Gastrocnemius medialis (tissue), 4 donors: Measurements from ENCODE around the gene HSFX4. TPM values are rescaled to one million over a fixed set of nuclear protein-coding genes. Genes with fewer than 3 reads are reported as not detected.
A peak's percentile ranks its signal among the peaks of the same experiment; 100 is the strongest.
"Not testable (repeated sequence)": the region's sequence is repeated elsewhere in the genome, so short reads cannot be mapped to it uniquely, and the experiment has no call there.

Experiments used
- ATAC-seq, 2 donors: fragments of 150-250 bp; one replicate each; pipeline ENCODE4 v1.9.1; 2016
- DNase-seq, 2 donors: peaks; one replicate each; pipeline ENCODE4 v3.0.0-alpha.2; 2019
- H3K27ac ChIP-seq, 4 donors: fragments of 200-600 bp; sonication (generic); 1 replicate in 1 of 4; 2 replicates in 3 of 4; pipeline ENCODE4 v1.5.1; 2016 to 2018; ENCODE audit warnings: mild to moderate bottlenecking in 2 of 4, moderate library complexity in 1 of 4
- H3K27me3 ChIP-seq, 3 donors: fragments of 200-600 bp; sonication (generic) in 2 of 3; 1 replicate in 1 of 3; 2 replicates in 2 of 3; pipeline versions ENCODE4 v1.5.1 to v1.6.0; 2016 to 2019; ENCODE audit warnings: mild to moderate bottlenecking in 1 of 3, moderate library complexity in 1 of 3
- H3K36me3 ChIP-seq, 2 donors: fragments of 200-600 bp; sonication (generic) in 1 of 2; one replicate each; pipeline ENCODE4 v1.5.1; 2017 to 2018
- H3K4me1 ChIP-seq, 2 donors: fragments of 200-600 bp; sonication (generic) in 1 of 2; one replicate each; pipeline ENCODE4 v1.5.1; 2016 to 2017; ENCODE audit warnings: mild to moderate bottlenecking in 2 of 2
- H3K4me3 ChIP-seq, 4 donors: fragments of 200-600 bp; sonication (generic) in 3 of 4; 1 replicate in 1 of 4; 2 replicates in 3 of 4; pipeline ENCODE4 v1.5.1; 2016 to 2019; ENCODE audit warnings: mild to moderate bottlenecking in 2 of 4
- H3K9me3 ChIP-seq, 3 donors: fragments of 200-600 bp; sonication (generic) in 2 of 3; 1 replicate in 1 of 3; 2 replicates in 2 of 3; pipeline ENCODE4 v1.5.1; 2016 to 2019
- POLR2A ChIP-seq, 2 donors: fragments of 450-650 bp; IDR thresholded peaks; one replicate each; pipeline ENCODE4 v1.6.1; 2017; ENCODE audit warnings: antibody characterized with exemption in 2 of 2, mild to moderate bottlenecking in 2 of 2, moderate library complexity in 2 of 2
- in situ Hi-C, 4 donors: fragments of 200-750 bp; cut with MboI; loops; one replicate each; pipeline versions ENCODE4 v1.15.0 to v1.8.0; 2017; ENCODE audit warnings: low sequenced_read_pairs in 4 of 4
- intact Hi-C: fragments of 100-400 bp; cut with DNase I; formaldehyde crosslinking; loops from one replicate; pipeline ENCODE4 v1.15.1; 2023; ENCODE audit warnings: low total_unique reads
- total RNA-seq, 4 donors: library from RNA; depleted of rRNA; stranded (reverse); fragments of >200 nt; gene quantifications; one replicate each; pipeline versions ENCODE4 v1.1.0 to v1.2.3, GENCODE V29; 2016
- TF ChIP-seq, protein P1 (sequence below), 5 experiments: fragments of 450-650 bp in 3 of 5; fragments of 200-600 bp in 2 of 5; sonication (generic) in 2 of 5; IDR thresholded peaks in 4 of 5; conservative IDR thresholded peaks in 1 of 5; 1 replicate in 4 of 5; 2 replicates in 1 of 5; pipeline ENCODE4 v1.5.1; 2016 to 2019; ENCODE audit warnings: antibody characterized with exemption in 5 of 5, mild to moderate bottlenecking in 3 of 5, moderate library complexity in 3 of 5

The HSFX4 gene
- total RNA-seq, 4 donors from 2014 or later = not detected

DNA sequence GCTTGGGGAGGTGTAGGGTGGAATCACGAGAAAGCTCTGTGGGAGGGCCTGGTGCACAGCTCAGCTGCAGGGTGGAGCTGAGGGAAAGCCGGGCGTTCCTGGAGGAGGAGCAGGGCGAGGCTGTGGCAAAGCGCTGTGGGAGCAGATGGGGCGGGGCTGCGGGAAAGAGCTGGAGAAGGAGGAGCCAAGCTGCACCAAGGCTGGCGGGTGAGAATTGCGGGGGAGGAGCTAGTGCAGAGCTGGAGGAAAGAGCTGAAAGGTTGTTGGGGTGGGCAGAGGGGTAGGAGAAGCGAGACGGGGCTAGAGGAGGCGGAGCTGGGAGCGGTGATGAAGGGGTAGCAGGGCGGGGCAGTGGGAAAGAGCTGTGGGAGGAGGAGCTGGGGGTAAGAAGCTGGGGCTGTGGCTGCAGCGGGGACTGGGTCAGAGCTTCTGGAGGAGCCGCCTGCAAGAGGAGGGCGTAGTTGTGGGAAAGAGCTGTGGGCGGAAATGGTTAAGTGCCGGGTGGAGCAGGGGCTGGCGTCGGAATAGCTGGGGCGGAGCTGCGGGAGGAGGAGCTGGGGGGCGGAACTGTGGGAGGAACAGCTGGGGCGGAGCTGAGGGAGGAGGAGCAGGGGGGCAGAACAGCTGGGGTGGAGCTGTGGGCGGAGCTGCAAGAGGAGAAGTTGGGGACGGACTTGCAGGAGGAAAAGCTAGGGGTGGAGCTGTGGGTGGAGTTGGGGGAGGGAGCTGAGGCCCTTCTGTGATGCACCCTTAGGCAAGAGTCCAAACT lies 10.7 kb downstream of the HSFX4 start:
- no peaks in the 10 kb centered on the region for H3K36me3 ChIP-seq
- TF ChIP-seq POLR2A (IDR thresholded peaks at IDR 0.05) = peak; percentile 36 to 37
- TF ChIP-seq, protein P1, sequence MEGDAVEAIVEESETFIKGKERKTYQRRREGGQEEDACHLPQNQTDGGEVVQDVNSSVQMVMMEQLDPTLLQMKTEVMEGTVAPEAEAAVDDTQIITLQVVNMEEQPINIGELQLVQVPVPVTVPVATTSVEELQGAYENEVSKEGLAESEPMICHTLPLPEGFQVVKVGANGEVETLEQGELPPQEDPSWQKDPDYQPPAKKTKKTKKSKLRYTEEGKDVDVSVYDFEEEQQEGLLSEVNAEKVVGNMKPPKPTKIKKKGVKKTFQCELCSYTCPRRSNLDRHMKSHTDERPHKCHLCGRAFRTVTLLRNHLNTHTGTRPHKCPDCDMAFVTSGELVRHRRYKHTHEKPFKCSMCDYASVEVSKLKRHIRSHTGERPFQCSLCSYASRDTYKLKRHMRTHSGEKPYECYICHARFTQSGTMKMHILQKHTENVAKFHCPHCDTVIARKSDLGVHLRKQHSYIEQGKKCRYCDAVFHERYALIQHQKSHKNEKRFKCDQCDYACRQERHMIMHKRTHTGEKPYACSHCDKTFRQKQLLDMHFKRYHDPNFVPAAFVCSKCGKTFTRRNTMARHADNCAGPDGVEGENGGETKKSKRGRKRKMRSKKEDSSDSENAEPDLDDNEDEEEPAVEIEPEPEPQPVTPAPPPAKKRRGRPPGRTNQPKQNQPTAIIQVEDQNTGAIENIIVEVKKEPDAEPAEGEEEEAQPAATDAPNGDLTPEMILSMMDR (IDR thresholded peaks at IDR 0.05 in 4 of 5, conservative IDR thresholded peaks at IDR 0.05 in 1 of 5) = no peak
- H3K9me3 ChIP-seq = no peaks in the 10 kb centered on the region
- peak; percentile 92 to 97 for DNase-seq
- peak overlapping the region; percentile 90 to 96 (median 93) for H3K27ac ChIP-seq
- ATAC-seq = peak; percentile 66 to 73
- intact Hi-C loops = loop anchor here (10.0 kb wide), 2 partner anchors 425 to 625 kb away; partner anchors contain the start of genes MAMLD1 and MTM1
- H3K4me1 ChIP-seq = peaks cover 6 to 7% of the 10 kb centered on the region in 2 donors
- H3K27me3 ChIP-seq = no peaks in the 10 kb centered on the region
- in situ Hi-C loops = no loop called here
- H3K4me3 ChIP-seq = peak overlapping the region; percentile 56 to 84 (median 64)

DNA sequence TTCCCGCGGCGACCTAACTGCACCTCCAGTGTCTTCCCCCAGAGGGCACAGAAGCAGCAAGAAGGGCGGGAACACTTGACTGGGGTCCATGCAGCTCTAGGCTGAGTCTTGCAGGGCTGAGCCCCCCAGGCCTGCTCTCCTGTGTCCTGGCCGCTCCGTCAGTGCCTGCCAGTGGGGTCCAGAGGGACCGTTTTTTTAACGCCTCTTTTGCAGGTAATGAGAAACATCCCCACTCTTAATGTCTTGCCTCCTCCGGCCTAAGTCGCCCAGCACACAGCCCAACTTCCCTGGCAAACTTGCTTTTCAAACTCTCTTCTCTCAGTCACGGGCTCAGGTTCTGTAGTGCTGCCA lies 11.3 kb downstream of the HSFX4 start:
- Histone ChIP-seq H3K4me3 (peak overlapping the region in 2 of 4 donors; percentile 58 to 84), H3K27ac (peak overlapping the region; percentile 27 to 96 (median 70))
- H3K36me3 ChIP-seq, H3K4me1 ChIP-seq, in situ Hi-C loops, H3K27me3 ChIP-seq, H3K9me3 ChIP-seq, ATAC-seq, DNase-seq: not testable (repeated sequence)
- intact Hi-C loops = loop anchor here (10.0 kb wide), 1 partner anchor 624 kb away; the partner anchor contains the start of gene MTM1
- TF ChIP-seq, protein P1 (IDR thresholded peaks at IDR 0.05 in 4 of 5, conservative IDR thresholded peaks at IDR 0.05 in 1 of 5) = peak; percentile 44 to 65 (median 57)

DNA sequence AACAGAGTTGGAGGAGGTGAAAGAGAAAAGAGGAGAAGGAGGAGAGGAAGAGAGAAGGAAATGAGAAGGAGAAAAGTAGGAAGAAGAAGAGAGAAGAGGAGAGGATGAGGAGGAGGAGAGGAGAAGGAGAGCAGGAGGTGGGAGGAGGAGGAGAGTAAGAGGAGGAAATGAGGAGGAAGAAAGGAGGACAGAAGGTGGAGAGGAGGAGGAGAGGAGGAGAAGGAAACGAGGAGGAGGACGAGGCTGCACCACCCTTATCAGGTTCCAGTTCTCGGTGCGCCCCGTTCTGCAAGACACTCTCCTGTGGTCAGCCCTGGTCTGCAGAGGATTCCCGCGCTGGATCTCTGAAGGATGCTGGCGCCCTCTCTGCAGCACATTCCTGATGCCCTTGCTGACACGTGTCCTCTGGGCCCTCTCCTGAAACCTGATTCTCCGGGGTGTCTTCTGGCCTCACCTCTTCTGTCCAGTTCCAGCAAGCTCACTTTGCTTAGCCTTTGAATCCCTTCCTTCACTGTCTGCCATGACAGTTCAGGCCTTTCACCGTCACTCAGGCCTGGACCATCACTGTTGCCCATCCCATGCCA lies 15.8 kb downstream of the HSFX4 start:
- ATAC-seq, H3K27me3 ChIP-seq, H3K4me3 ChIP-seq, H3K27ac ChIP-seq, in situ Hi-C loops, DNase-seq, H3K9me3 ChIP-seq, H3K4me1 ChIP-seq, H3K36me3 ChIP-seq: not testable (repeated sequence)
- intact Hi-C loops = loop anchor here (10.0 kb wide), 1 partner anchor 620 kb away; the partner anchor contains the start of gene MTM1

DNA sequence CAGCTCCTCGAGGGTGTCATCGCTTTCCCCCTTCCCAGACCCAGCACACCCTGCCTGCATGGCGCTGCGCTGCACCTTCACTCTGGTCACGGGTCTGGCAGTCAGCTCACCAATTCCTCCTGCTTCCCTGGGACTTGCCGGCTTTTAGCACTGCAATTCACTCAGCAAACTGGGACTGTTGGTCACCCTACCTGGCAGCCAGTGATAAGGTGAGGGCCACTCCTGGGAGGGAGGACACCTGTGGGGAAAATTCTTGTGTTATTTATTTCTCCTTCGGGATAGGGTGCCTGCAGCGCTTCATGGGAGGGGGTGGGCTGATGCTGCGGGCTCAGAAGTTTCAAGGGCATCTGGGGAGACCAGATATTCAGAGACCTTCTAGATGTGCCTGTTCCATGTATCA lies 16.4 kb downstream of the HSFX4 start:
- H3K27me3 ChIP-seq, H3K36me3 ChIP-seq, H3K27ac ChIP-seq, DNase-seq, in situ Hi-C loops, H3K4me3 ChIP-seq, H3K9me3 ChIP-seq, ATAC-seq, H3K4me1 ChIP-seq: not testable (repeated sequence)
- intact Hi-C loops = loop anchor here (10.0 kb wide), 1 partner anchor 619 kb away; the partner anchor contains the start of gene MTM1

DNA sequence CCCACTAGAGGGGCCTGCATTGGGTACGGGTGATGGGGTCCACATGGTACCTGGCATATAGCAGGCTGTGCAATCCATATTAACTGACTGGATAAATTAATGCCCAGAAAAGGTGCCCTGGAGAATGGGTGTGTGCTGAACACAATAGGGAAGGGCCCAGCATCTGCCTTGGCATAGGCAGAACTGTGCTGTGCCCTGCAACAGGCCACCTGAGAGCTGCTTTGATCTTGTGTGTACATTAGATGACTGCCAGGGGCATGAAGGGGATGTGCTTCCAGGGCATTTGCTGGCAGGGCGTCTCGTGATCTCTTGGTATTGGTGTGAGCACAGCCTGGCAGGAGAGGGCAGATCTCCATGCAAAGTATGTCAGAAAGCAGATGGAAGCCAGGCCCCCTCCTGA lies 17.6 kb downstream of the HSFX4 start:
- H3K4me3 ChIP-seq, in situ Hi-C loops, ATAC-seq: not testable (repeated sequence)

DNA sequence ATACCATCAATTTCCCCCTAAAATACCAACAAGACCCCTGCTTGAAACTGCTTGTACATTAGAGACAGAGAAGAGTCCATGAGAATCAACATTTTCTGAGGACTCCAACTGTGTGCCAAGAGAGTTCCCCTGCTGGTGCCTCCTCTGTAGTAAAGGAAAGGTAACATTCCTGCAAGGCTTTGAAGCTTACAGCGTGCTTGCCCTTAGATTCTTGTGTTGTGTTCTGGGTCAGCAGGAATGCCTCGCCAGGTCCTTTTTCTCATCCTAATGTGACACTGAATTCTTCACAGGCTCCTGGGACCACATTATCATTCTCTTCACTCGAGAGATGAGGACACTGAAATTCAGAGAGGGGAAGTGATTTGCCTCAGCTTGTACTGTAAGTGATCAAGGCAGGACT lies 18.6 kb downstream of the HSFX4 start:
- intact Hi-C loops = loop anchor here (10.0 kb wide), 1 partner anchor 617 kb away; the partner anchor contains the start of gene MTM1
- Histone ChIP-seq H3K27me3 (no peaks in the 10 kb centered on the region), H3K9me3 (no peaks in the 10 kb centered on the region), H3K4me1 (no peaks in the 10 kb centered on the region), H3K27ac (no peak overlapping the region), H3K36me3 (no peaks in the 10 kb centered on the region), H3K4me3 (no peak overlapping the region)
- in situ Hi-C loops = no loop called here
- TF ChIP-seq, protein P1 (IDR thresholded peaks at IDR 0.05 in 4 of 5, conservative IDR thresholded peaks at IDR 0.05 in 1 of 5) = no peak
- no peak for TF ChIP-seq POLR2A (IDR thresholded peaks at IDR 0.05)
- no peak for DNase-seq
- ATAC-seq = no peak

More for the DNA sequence above, 17.6 kb downstream of the HSFX4 start:
- intact Hi-C loops = loop anchor here (10.0 kb wide), 1 partner anchor 618 kb away; the partner anchor contains the start of gene MTM1
- H3K36me3 ChIP-seq, H3K9me3 ChIP-seq, H3K4me1 ChIP-seq, DNase-seq, H3K27me3 ChIP-seq, H3K27ac ChIP-seq: not testable (repeated sequence)
